Ascending aorta (tissue), 2 donors: ENCODE data around the gene PTGFR. TPM values are rescaled to one million over a fixed set of nuclear protein-coding genes. Genes with fewer than 3 reads are reported as not detected.

Source experiments
- DNase-seq, 2 donors: peaks; one replicate each; pipeline ENCODE4 v3.0.0-alpha.2; 2019; ENCODE audit warnings: low spot score in 2 of 2
- H3K27ac ChIP-seq, 2 donors: fragments of 200-600 bp; sonication (generic); one replicate each; pipeline ENCODE4 v1.5.1; 2016 to 2017; ENCODE audit warnings: mild to moderate bottlenecking in 1 of 2
- H3K27me3 ChIP-seq: fragments of 200-600 bp; sonication (generic); one replicate; pipeline ENCODE4 v1.5.1; 2017
- H3K36me3 ChIP-seq, 2 donors: fragments of 200-600 bp; sonication (generic); one replicate each; pipeline ENCODE4 v1.5.1; 2016
- H3K4me1 ChIP-seq, 2 donors: fragments of 200-600 bp; sonication (generic); one replicate each; pipeline ENCODE4 v1.5.1; 2016 to 2017; ENCODE audit warnings: mild to moderate bottlenecking in 1 of 2
- H3K4me3 ChIP-seq, 2 donors: fragments of 200-600 bp; sonication (generic); one replicate each; pipeline ENCODE4 v1.5.1; 2016 to 2017; ENCODE audit warnings: mild to moderate bottlenecking in 1 of 2
- H3K9me3 ChIP-seq, 2 donors: fragments of 200-600 bp; sonication (generic); one replicate each; pipeline ENCODE4 v1.5.1; 2016
- intact Hi-C: fragments of 100-400 bp; cut with DNase I; formaldehyde crosslinking; loops from one replicate; pipeline ENCODE4 v1.15.1; 2023
- total RNA-seq: library from RNA; depleted of rRNA; stranded (reverse); fragments of >200 nt; gene quantifications from one replicate; pipeline ENCODE4 v1.1.0, GENCODE V29; 2016
- TF ChIP-seq, protein P1 (sequence below), 3 experiments: fragments of 200-600 bp in 2 of 3; fragments of 450-650 bp in 1 of 3; sonication (generic) in 2 of 3; IDR thresholded peaks; one replicate each; pipeline ENCODE4 v1.5.1; 2016 to 2019; ENCODE audit warnings: antibody characterized with exemption in 3 of 3, mild to moderate bottlenecking in 1 of 3, moderate library complexity in 1 of 3

PTGFR gene
- total RNA-seq, 1 donor from 2014 or later = 0.85 TPM

GRCh38 chr1:78469576-78469975, 21.2 kb upstream of the PTGFR start:
- no peaks in the 10 kb centered on the region for H3K9me3 ChIP-seq
- no peak for DNase-seq
- H3K27me3 ChIP-seq = no peaks in the 10 kb centered on the region
- TF ChIP-seq, protein P1, sequence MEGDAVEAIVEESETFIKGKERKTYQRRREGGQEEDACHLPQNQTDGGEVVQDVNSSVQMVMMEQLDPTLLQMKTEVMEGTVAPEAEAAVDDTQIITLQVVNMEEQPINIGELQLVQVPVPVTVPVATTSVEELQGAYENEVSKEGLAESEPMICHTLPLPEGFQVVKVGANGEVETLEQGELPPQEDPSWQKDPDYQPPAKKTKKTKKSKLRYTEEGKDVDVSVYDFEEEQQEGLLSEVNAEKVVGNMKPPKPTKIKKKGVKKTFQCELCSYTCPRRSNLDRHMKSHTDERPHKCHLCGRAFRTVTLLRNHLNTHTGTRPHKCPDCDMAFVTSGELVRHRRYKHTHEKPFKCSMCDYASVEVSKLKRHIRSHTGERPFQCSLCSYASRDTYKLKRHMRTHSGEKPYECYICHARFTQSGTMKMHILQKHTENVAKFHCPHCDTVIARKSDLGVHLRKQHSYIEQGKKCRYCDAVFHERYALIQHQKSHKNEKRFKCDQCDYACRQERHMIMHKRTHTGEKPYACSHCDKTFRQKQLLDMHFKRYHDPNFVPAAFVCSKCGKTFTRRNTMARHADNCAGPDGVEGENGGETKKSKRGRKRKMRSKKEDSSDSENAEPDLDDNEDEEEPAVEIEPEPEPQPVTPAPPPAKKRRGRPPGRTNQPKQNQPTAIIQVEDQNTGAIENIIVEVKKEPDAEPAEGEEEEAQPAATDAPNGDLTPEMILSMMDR (IDR thresholded peaks at IDR 0.05) = no peak
- H3K4me3 ChIP-seq = no peak overlapping the region
- H3K27ac ChIP-seq = no peak overlapping the region
- H3K4me1 ChIP-seq = no peaks in the 10 kb centered on the region
- intact Hi-C loops = no loop called here
- no peaks in the 10 kb centered on the region for H3K36me3 ChIP-seq

- H3K9me3 ChIP-seq = no peaks in the 10 kb centered on the region
- no peaks in the 10 kb centered on the region for H3K27me3 ChIP-seq
- no peak overlapping the region for H3K4me3 ChIP-seq
- no peak for DNase-seq
- no peaks in the 10 kb centered on the region for H3K4me1 ChIP-seq
- TF ChIP-seq, protein P1 (IDR thresholded peaks at IDR 0.05) = no peak
- H3K27ac ChIP-seq = no peak overlapping the region
- no peaks in the 10 kb centered on the region for H3K36me3 ChIP-seq
- intact Hi-C loops = no loop called here
These were observed 18.7 kb upstream of the PTGFR start for GRCh38 chr1:78471890-78472620.

GRCh38 chr1:78472851-78473496, 17.8 kb upstream of the PTGFR start:
- Histone ChIP-seq H3K9me3 (no peaks in the 10 kb centered on the region), H3K27ac (no peak overlapping the region), H3K27me3 (no peaks in the 10 kb centered on the region), H3K4me1 (no peaks in the 10 kb centered on the region), H3K4me3 (no peak overlapping the region), H3K36me3 (no peaks in the 10 kb centered on the region)
- no peak for DNase-seq
- TF ChIP-seq, protein P1 (IDR thresholded peaks at IDR 0.05) = no peak
- intact Hi-C loops = no loop called here

GRCh38 chr1:78474092-78474491, 16.7 kb upstream of the PTGFR start:
- DNase-seq = no peak
- Histone ChIP-seq H3K9me3 (no peaks in the 10 kb centered on the region), H3K27me3 (no peaks in the 10 kb centered on the region), H3K36me3 (no peaks in the 10 kb centered on the region), H3K4me1 (no peaks in the 10 kb centered on the region), H3K4me3 (no peak overlapping the region), H3K27ac (no peak overlapping the region)
- intact Hi-C loops = no loop called here
- TF ChIP-seq, protein P1 (IDR thresholded peaks at IDR 0.05) = no peak

- H3K27me3 ChIP-seq = no peaks in the 10 kb centered on the region
- TF ChIP-seq, protein P1 (IDR thresholded peaks at IDR 0.05) = no peak
- no peaks in the 10 kb centered on the region for H3K4me1 ChIP-seq
- H3K9me3 ChIP-seq = no peaks in the 10 kb centered on the region
- H3K36me3 ChIP-seq = no peaks in the 10 kb centered on the region
- intact Hi-C loops = no loop called here
- no peak overlapping the region for H3K27ac ChIP-seq
- H3K4me3 ChIP-seq = no peak overlapping the region
- DNase-seq = no peak
These were observed 14.7 kb upstream of the PTGFR start for GRCh38 chr1:78475888-78476610.
